Stomach (tissue), 4 donors: ENCODE results near the gene ALOX15B.

Source experiments
- CTCF ChIP-seq, 7 experiments: fragments of 450-650 bp in 4 of 7; fragments of 200-600 bp in 3 of 7; sonication (generic) in 3 of 7; IDR thresholded peaks; one replicate each; pipeline ENCODE4 v1.5.1; 2016 to 2019; ENCODE audit warnings: antibody characterized with exemption in 7 of 7, control low read depth in 2 of 7, mild to moderate bottlenecking in 1 of 7
- EP300 ChIP-seq: sonication (generic); formaldehyde crosslinking; IDR thresholded peaks from one replicate; pipeline ENCODE4 v1.6.1; 2017; ENCODE audit warnings: antibody characterized with exemption
- POLR2AphosphoS5 ChIP-seq, 3 donors: sonication (generic); formaldehyde crosslinking; IDR thresholded peaks; one replicate each; pipeline ENCODE4 v1.6.1; 2016; ENCODE audit warnings: antibody characterized with exemption in 3 of 3

GRCh38 chr17:8039611-8040168 is 831 bp downstream of the ALOX15B start:
- TF ChIP-seq CTCF (IDR thresholded peaks at IDR 0.05) = no peak
- TF ChIP-seq EP300 = no peak
- TF ChIP-seq POLR2AphosphoS5 (IDR thresholded peaks at IDR 0.05) = no peak
